WTC11 (cell line): ENCODE results near the gene SOCS3.

Experiments
- ARID4B ChIP-seq: sonication (generic); formaldehyde crosslinking; IDR thresholded peaks from 2 replicates; pipeline ENCODE4 v1.8.0; 2023; ENCODE audit warnings: missing genetic modification reagents, mild to moderate bottlenecking, borderline replicate concordance
- ATF2 ChIP-seq: sonication (generic); formaldehyde crosslinking; IDR thresholded peaks from 2 replicates; pipeline ENCODE4 v1.8.1; 2022; ENCODE audit warnings: low read depth, missing genetic modification reagents, borderline replicate concordance
- CTCF ChIP-seq: fragments of 200-600 bp; IDR thresholded peaks from 2 replicates; pipeline ENCODE4 v1.8.0; 2022; ENCODE audit warnings: antibody characterized with exemption
- ESRRA ChIP-seq: sonication (generic); formaldehyde crosslinking; IDR thresholded peaks from 2 replicates; pipeline ENCODE4 v1.8.1; 2022; ENCODE audit warnings: mild to moderate bottlenecking, missing genetic modification reagents, borderline replicate concordance

- TF ChIP-seq CTCF = no peak
- TF ChIP-seq ATF2 = no peak
- no peak for TF ChIP-seq ESRRA
- no peak for TF ChIP-seq ARID4B
Observed at GRCh38 chr17:78398390-78398789, 38.5 kb upstream of the SOCS3 start.
